HCT116 (cell line): ENCODE data around the gene NRN1.

ENCODE experiments used
- ATF3 ChIP-seq: IDR thresholded peaks from 2 replicates; pipeline ENCODE4 v1.6.1; 2012
- CEBPB ChIP-seq: IDR thresholded peaks from 2 replicates; pipeline ENCODE4 v1.6.1; 2012; ENCODE audit warnings: low read depth
- CTCF ChIP-seq, 3 experiments: fragments of 200-600 bp in 1 of 3; sonication (generic) in 1 of 3; IDR thresholded peaks in 2 of 3; conservative IDR thresholded peaks in 1 of 3; 2 replicates each; pipeline ENCODE4 v1.5.1; 2012 to 2017; ENCODE audit warnings: low read depth in 2 of 3, low read length in 2 of 3, antibody characterized with exemption in 1 of 3, borderline replicate concordance in 1 of 3, control low read depth in 1 of 3, mild to moderate bottlenecking in 1 of 3, mixed read lengths in 1 of 3, mixed run types in 1 of 3, moderate library complexity in 1 of 3; ENCODE audit not compliant: insufficient read depth in 1 of 3
- ELF1 ChIP-seq: IDR thresholded peaks from 2 replicates; pipeline ENCODE4 v1.6.1; 2012; ENCODE audit warnings: low read depth, borderline replicate concordance
- EZH2 ChIP-seq: fragments of 200-600 bp; sonication (generic); IDR thresholded peaks from 2 replicates; pipeline ENCODE4 v1.6.1; 2017; ENCODE audit warnings: antibody characterized with exemption, mixed run types
- JUND ChIP-seq: IDR thresholded peaks from 2 replicates; pipeline ENCODE4 v1.6.1; 2012
- POLR2A ChIP-seq: IDR thresholded peaks from 2 replicates; pipeline ENCODE4 v1.7.0; 2011; ENCODE audit warnings: borderline replicate concordance; ENCODE audit not compliant: insufficient read depth, insufficient read length; ENCODE audit errors: extremely low read depth
- POLR2AphosphoS5 ChIP-seq: IDR thresholded peaks from 2 replicates; pipeline ENCODE4 v1.6.1; 2011; ENCODE audit warnings: mild to moderate bottlenecking, low read depth, low read length, moderate library complexity
- RAD21 ChIP-seq: IDR thresholded peaks from 2 replicates; pipeline ENCODE4 v1.6.1; 2012; ENCODE audit warnings: low read depth, mild to moderate bottlenecking
- SRF ChIP-seq: IDR thresholded peaks from 2 replicates; pipeline ENCODE4 v1.6.1; 2012; ENCODE audit warnings: low read depth
- TCF7L2 ChIP-seq: IDR thresholded peaks from 2 replicates; pipeline ENCODE4 v1.7.0; 2011; ENCODE audit warnings: borderline replicate concordance, inconsistent platforms; ENCODE audit not compliant: insufficient read depth, insufficient read length; ENCODE audit errors: extremely low read depth
- ZBTB33 ChIP-seq: IDR thresholded peaks from 2 replicates; pipeline ENCODE4 v1.6.1; 2011; ENCODE audit warnings: mild to moderate bottlenecking, low read length, moderate library complexity; ENCODE audit not compliant: insufficient replicate concordance; ENCODE audit errors: extremely low read depth

- TF ChIP-seq CTCF (IDR thresholded peaks at IDR 0.05 in 2 of 3, conservative IDR thresholded peaks at IDR 0.05 in 1 of 3; ENCODE audit: borderline replicate concordance in 1 of 3, insufficient read depth in 1 of 3, low read depth in 2 of 3, low read length in 2 of 3) (no peak), ATF3 (no peak), RAD21 (no peak), CEBPB (no peak), EZH2 (no peak), ZBTB33 (no peak), POLR2A (no peak), ELF1 (no peak), POLR2AphosphoS5 (no peak), JUND (no peak), TCF7L2 (no peak), SRF (no peak)
Observed at GRCh38 chr6:6026513-6027205, 19.9 kb upstream of the NRN1 start.
